ENCODE results near the gene OR8B12. TPM values are rescaled to one million over a fixed set of nuclear protein-coding genes. Genes with fewer than 3 reads are reported as not detected.

Gene OR8B12
- total and polyA plus RNA-seq, 2 of the 4 experiments (the other 2 are of a cell fraction): not detected

GRCh38 chr11:124520550-124520854, 23.0 kb downstream of the OR8B12 start:
- Histone ChIP-seq H3K36me3 (ENCODE audit: control insufficient read depth, insufficient read depth, low read length) (no peaks in the 10 kb centered on the region), H2BK120ac (ENCODE audit: low read depth, low read length) (no peak overlapping the region), H3K9ac (ENCODE audit: low read depth, low read length) (no peak overlapping the region), H4K20me1 (ENCODE audit: insufficient read depth, low read length) (no peaks in the 10 kb centered on the region), H3K4me3 (ENCODE audit: insufficient read depth, low read depth, low read length) (no peak overlapping the region), H4K8ac (ENCODE audit: low read depth in 2 of 2, low read length in 2 of 2) (no peak overlapping the region), H3K27me3 (ENCODE audit: control insufficient read depth, insufficient read depth, low read length) (peaks cover 20% of the 10 kb centered on the region), H4K91ac (ENCODE audit: insufficient read depth, low read depth, low read length) (no peak overlapping the region), H4K5ac (ENCODE audit: low read depth, low read length) (no peak overlapping the region), H2AK9ac (replicated peaks; ENCODE audit: low read depth, low read length, poor library complexity) (no peak overlapping the region), H3K56ac (ENCODE audit: extremely low read depth, insufficient read depth, low read length) (no peak overlapping the region), H3K14ac (replicated peaks; ENCODE audit: low read depth, low read length) (no peak overlapping the region), H3K18ac (ENCODE audit: low read depth, low read length) (no peak overlapping the region), H3K79me1 (ENCODE audit: low read depth in 1 of 2, low read length in 2 of 2) (no peaks in the 10 kb centered on the region), H2BK15ac (ENCODE audit: low read depth, low read length) (no peak overlapping the region), H2AK5ac (ENCODE audit: low read depth, low read length) (no peak overlapping the region), H3K9me1 (ENCODE audit: insufficient read depth, low read length) (no peaks in the 10 kb centered on the region), H3K4me2 (ENCODE audit: low read depth, low read length) (no peak overlapping the region), H2AFZ (replicated peaks; ENCODE audit: low read length, poor library complexity) (no peak overlapping the region), H3K23ac (ENCODE audit: low read depth, low read length) (no peak overlapping the region), H2BK5ac (ENCODE audit: low read depth, low read length, poor library complexity, severe bottlenecking) (no peak overlapping the region), H2BK20ac (ENCODE audit: low read depth, low read length) (no peak overlapping the region), H3K4ac (ENCODE audit: low read depth, low read length) (no peak overlapping the region), H3K9me3 (ENCODE audit: control insufficient read depth, insufficient read depth, low read length) (no peaks in the 10 kb centered on the region), H3K4me1 (ENCODE audit: control insufficient read depth, insufficient read depth, low read length) (no peaks in the 10 kb centered on the region), H3K27ac (ENCODE audit: insufficient read depth, low read length) (no peak overlapping the region)
- POLR2A ChIA-PET (ENCODE audit: unreplicated experiment): no interaction called here
- dilution Hi-C loops (cut with HindIII; ENCODE audit: low sequenced_read_pairs, unreplicated experiment): no loop called here
- CTCF ChIA-PET: no interaction called here
- in situ Hi-C loops (cut with MboI; ENCODE audit: low sequenced_read_pairs): no loop called here
- BruUV-seq (replicated peaks): no TSS peak
- TF ChIP-seq USF2 (IDR thresholded peaks at IDR 0.05; ENCODE audit: low read depth, low read length): no peak
- TF ChIP-seq MXI1 (IDR thresholded peaks at IDR 0.05; ENCODE audit: borderline replicate concordance, low read depth, low read length): no peak
- no peak for TF ChIP-seq FOS (IDR thresholded peaks at IDR 0.05; ENCODE audit: low read depth, low read length)
- no peak for TF ChIP-seq RAD21 (IDR thresholded peaks at IDR 0.05; ENCODE audit: low read length)
- no peak for TF ChIP-seq MAZ (IDR thresholded peaks at IDR 0.05; ENCODE audit: borderline replicate concordance, low read depth, low read length)
- ATAC-seq (ENCODE audit: low read depth) (no peak), DNase-seq (no peak)
- intact Hi-C loops (cut with micrococcal nuclease): no loop called here
- no CpG with 5 or more reads among the region's 1 CpG for WGBS, 2 experiments (ENCODE audit: extremely low coverage in 2 of 2, insufficient read length in 1 of 2)
